ENCODE measurements around the gene PIK3C3.

- no peak for TF ChIP-seq CTCF (conservative IDR thresholded peaks at IDR 0.05; ENCODE audit: low read depth, low read length)
- TF ChIP-seq EZH2 (IDR thresholded peaks at IDR 0.05; ENCODE audit: borderline replicate concordance, low read depth, low read length, poor library complexity, severe bottlenecking), result no peak
These were observed 77.4 kb downstream of the PIK3C3 start for GRCh38 chr18:42032447-42032846.

Data from A673 (cell line).